Body of pancreas (tissue), 4 donors: ENCODE data around the gene FNTB.

Source experiments
- CTCF ChIP-seq, 7 experiments: fragments of 450-650 bp in 4 of 7; fragments of 200-600 bp in 3 of 7; sonication (generic) in 3 of 7; IDR thresholded peaks; one replicate each; pipeline ENCODE4 v1.5.1; 2016 to 2019; ENCODE audit warnings: antibody characterized with exemption in 7 of 7
- POLR2A ChIP-seq, 3 donors: fragments of 450-650 bp; IDR thresholded peaks; one replicate each; pipeline ENCODE4 v1.6.1; 2016; ENCODE audit warnings: antibody characterized with exemption in 3 of 3, mild to moderate bottlenecking in 2 of 3

- TF ChIP-seq CTCF (IDR thresholded peaks at IDR 0.05): no peak
- no peak for TF ChIP-seq POLR2A (IDR thresholded peaks at IDR 0.05)
These were observed 8.6 kb downstream of the FNTB start for GRCh38 chr14:64995291-64995690.
